OCI-LY7 (cell line): ENCODE results near the gene GCH1.

Experiments used
- EZH2phosphoT487 ChIP-seq: fragments of 200-600 bp; sonication (generic); IDR thresholded peaks from 2 replicates; pipeline ENCODE4 v1.6.1; 2018; ENCODE audit warnings: low read depth, borderline replicate concordance, mild to moderate bottlenecking, mixed run types, antibody characterized with exemption, low read length, moderate library complexity, mixed read lengths
- TF ChIP-seq, protein P1 (sequence below): fragments of 200-600 bp; sonication (generic); conservative IDR thresholded peaks from 2 replicates; pipeline ENCODE4 v1.5.1; 2014; ENCODE audit warnings: mild to moderate bottlenecking, antibody characterized with exemption, low read length, moderate library complexity, mixed read lengths

DNA sequence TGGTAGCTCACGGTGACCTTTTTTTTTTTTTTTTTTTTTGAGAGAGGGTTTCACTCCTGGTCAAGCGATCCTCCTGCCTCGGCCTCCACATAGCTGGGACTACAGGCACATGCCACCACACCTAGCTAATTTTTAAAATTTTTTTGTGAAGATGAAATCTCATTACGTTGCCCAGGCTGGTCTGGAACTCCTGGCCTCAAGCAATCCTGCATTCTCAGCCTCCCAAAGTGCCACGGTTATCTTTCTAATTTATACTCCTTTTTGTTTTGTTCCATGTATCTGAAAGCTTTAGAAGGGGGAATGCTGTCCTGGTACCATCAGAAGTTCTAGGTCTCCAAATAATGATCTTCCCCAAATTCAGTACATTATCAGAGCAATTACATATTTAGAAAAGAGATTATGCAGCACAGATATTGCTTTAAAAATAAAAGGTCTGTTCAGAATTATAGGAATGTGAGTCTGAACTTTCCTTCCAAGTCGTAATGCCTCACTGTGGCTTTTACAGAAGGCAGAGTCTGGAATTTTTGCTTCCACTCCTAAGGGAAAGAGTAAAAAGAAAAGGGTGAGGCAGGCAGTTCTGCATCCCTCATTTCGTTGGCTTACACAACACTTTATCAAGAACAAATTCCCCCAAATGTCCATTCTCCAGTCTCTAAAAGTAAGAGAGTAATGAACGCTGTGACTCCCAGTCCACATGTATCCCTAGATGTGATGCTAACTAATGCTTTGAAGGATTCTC, 73.0 kb downstream of the GCH1 start:
- TF ChIP-seq, protein P1, sequence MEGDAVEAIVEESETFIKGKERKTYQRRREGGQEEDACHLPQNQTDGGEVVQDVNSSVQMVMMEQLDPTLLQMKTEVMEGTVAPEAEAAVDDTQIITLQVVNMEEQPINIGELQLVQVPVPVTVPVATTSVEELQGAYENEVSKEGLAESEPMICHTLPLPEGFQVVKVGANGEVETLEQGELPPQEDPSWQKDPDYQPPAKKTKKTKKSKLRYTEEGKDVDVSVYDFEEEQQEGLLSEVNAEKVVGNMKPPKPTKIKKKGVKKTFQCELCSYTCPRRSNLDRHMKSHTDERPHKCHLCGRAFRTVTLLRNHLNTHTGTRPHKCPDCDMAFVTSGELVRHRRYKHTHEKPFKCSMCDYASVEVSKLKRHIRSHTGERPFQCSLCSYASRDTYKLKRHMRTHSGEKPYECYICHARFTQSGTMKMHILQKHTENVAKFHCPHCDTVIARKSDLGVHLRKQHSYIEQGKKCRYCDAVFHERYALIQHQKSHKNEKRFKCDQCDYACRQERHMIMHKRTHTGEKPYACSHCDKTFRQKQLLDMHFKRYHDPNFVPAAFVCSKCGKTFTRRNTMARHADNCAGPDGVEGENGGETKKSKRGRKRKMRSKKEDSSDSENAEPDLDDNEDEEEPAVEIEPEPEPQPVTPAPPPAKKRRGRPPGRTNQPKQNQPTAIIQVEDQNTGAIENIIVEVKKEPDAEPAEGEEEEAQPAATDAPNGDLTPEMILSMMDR: no peak
- no peak for TF ChIP-seq EZH2phosphoT487
